GM23248 (cell line): ENCODE measurements around the gene PDLIM5.

ENCODE experiments used
- EZH2 ChIP-seq: fragments of 200-600 bp; sonication (generic); IDR thresholded peaks from 2 replicates; pipeline ENCODE4 v1.6.1; 2018; ENCODE audit warnings: antibody characterized with exemption, mild to moderate bottlenecking; ENCODE audit not compliant: insufficient read depth, poor library complexity, severe bottlenecking
- EZH2phosphoT487 ChIP-seq: fragments of 200-600 bp; sonication (generic); IDR thresholded peaks from 2 replicates; pipeline ENCODE4 v1.6.1; 2018; ENCODE audit warnings: antibody characterized with exemption, moderate library complexity, mild to moderate bottlenecking, low read depth; ENCODE audit not compliant: insufficient read depth

DNA sequence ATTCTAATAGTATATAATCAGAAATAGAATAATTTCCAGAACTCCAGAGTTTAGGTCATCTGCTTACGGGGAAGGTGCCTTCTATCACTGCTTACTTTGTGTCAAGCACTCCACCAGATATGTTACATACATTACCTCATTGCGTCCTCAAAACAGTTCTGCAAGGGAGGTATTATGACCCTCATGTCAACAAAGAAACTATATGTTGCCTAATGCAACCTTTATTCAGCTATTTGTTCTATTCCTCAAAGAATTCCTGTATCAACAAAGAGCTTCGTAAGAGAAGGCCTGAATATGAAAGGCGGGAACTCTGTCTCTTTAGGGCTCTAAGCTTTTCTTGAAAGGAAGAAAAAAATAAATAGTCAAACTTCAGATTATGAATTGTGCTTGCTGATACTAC lies 114.7 kb downstream of the PDLIM5 start:
- TF ChIP-seq EZH2phosphoT487 (no peak), EZH2 (no peak)
